Measurements from ENCODE around the gene DLGAP4. TPM values are rescaled to one million over a fixed set of nuclear protein-coding genes. Genes with fewer than 3 reads are reported as not detected.

DLGAP4 gene
- polyA plus RNA-seq, 4 donors, result 24.3 to 37.9 (median 28.3) TPM

GRCh38 chr20:36361406-36361805 lies 55.3 kb downstream of the DLGAP4 start:
- FAIRE-seq, result no peak
- 60 to 71% (median 70%) methylated on average over 9 of the region's 9 CpGs for WGBS, 3 donors
- no peak overlapping the region for H3K27ac ChIP-seq (ENCODE audit: low read depth in 1 of 3, low read length in 2 of 3)

DNA sequence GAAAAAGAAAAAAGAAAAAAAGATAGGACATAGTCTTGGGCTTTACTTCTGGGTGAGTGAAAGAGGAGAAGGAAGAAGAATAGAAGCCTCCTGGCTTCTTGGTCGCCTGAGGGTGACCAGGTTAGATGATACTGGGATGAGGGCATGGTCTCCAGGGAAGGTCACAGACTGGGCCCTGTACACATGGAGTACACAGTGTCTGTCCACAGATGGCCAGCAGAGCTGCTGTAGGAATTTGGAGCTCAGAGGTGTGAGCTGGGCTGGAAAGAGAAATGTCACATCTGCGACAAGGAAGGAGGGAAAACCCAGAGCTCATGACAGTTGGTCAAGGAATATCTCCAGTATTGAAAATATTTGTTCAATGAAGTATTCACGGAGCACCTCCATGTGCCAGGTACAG lies 56.1 kb downstream of the DLGAP4 start:
- Histone ChIP-seq H3K36me3 (ENCODE audit: control insufficient read depth in 3 of 3, insufficient read depth in 2 of 3, low read depth in 1 of 3, low read length in 3 of 3) (no peaks in the 10 kb centered on the region), H3K27me3 (ENCODE audit: control insufficient read depth in 3 of 3, insufficient read depth in 3 of 3, low read length in 3 of 3) (peaks cover 0 to 5% (median 0%) of the 10 kb centered on the region in 3 donors), H3K4me1 (ENCODE audit: control insufficient read depth in 3 of 3, insufficient read depth in 2 of 3, low read depth in 1 of 3, low read length in 2 of 3) (no peaks in the 10 kb centered on the region), H3K9me3 (ENCODE audit: control insufficient read depth in 2 of 2, insufficient read depth in 1 of 2, low read depth in 1 of 2, low read length in 1 of 2) (no peaks in the 10 kb centered on the region), H3K4me3 (ENCODE audit: low read depth in 1 of 3, low read length in 3 of 3) (no peak overlapping the region), H3K27ac (ENCODE audit: low read depth in 1 of 3, low read length in 2 of 3) (no peak overlapping the region)
- WGBS, 3 donors, result 65 to 79% (median 73%) methylated on average over 3 of the region's 3 CpGs
- DNase-seq, result no peak
- FAIRE-seq, result no peak

More at GRCh38 chr20:36361406-36361805, 55.3 kb downstream of the DLGAP4 start:
- no peaks in the 10 kb centered on the region for H3K9me3 ChIP-seq (ENCODE audit: control insufficient read depth in 2 of 2, insufficient read depth in 1 of 2, low read depth in 1 of 2, low read length in 1 of 2)
- H3K4me3 ChIP-seq (ENCODE audit: low read depth in 1 of 3, low read length in 3 of 3), result no peak overlapping the region
- H3K4me1 ChIP-seq (ENCODE audit: control insufficient read depth in 3 of 3, insufficient read depth in 2 of 3, low read depth in 1 of 3, low read length in 2 of 3), result no peaks in the 10 kb centered on the region
- DNase-seq, result no peak
- H3K27me3 ChIP-seq (ENCODE audit: control insufficient read depth in 3 of 3, insufficient read depth in 3 of 3, low read length in 3 of 3), result peaks cover 0 to 2% (median 0%) of the 10 kb centered on the region in 3 donors
- H3K36me3 ChIP-seq (ENCODE audit: control insufficient read depth in 3 of 3, insufficient read depth in 2 of 3, low read depth in 1 of 3, low read length in 3 of 3), result no peaks in the 10 kb centered on the region

- no peaks in the 10 kb centered on the region for H3K9me3 ChIP-seq (ENCODE audit: control insufficient read depth in 2 of 2, insufficient read depth in 1 of 2, low read depth in 1 of 2, low read length in 1 of 2)
- DNase-seq, result no peak
- no peaks in the 10 kb centered on the region for H3K4me1 ChIP-seq (ENCODE audit: control insufficient read depth in 3 of 3, insufficient read depth in 2 of 3, low read depth in 1 of 3, low read length in 2 of 3)
- H3K27me3 ChIP-seq (ENCODE audit: control insufficient read depth in 3 of 3, insufficient read depth in 3 of 3, low read length in 3 of 3), result peaks cover 0 to 5% (median 0%) of the 10 kb centered on the region in 3 donors
- FAIRE-seq, result no peak
- H3K4me3 ChIP-seq (ENCODE audit: low read depth in 1 of 3, low read length in 3 of 3), result no peak overlapping the region
- H3K36me3 ChIP-seq (ENCODE audit: control insufficient read depth in 3 of 3, insufficient read depth in 2 of 3, low read depth in 1 of 3, low read length in 3 of 3), result no peaks in the 10 kb centered on the region
- 69 to 76% (median 70%) methylated on average over 9 of the region's 9 CpGs for WGBS, 3 donors
- H3K27ac ChIP-seq (ENCODE audit: low read depth in 1 of 3, low read length in 2 of 3), result no peak overlapping the region
Observed at GRCh38 chr20:36362978-36363713, 57.0 kb downstream of the DLGAP4 start.

DNA sequence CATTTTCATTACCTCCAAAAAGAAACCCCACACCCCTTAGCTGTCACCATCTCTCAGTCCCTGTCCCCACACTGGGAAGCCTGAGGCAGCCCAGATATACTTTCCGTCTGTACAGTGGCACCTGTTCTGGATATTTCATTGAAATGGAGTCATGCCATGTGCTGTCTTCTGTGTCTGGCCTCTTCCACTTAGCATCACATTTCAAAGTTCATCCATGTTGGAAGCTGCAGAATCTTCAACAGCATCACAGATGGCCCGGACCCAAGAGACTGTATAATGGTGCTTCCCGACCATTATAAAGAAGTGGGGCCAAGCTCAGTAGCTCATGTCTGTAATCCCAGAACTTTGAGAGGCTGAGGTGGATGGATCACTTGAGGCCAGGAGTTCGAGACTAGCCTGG lies 58.4 kb downstream of the DLGAP4 start:
- DNase-seq, result no peak
- Histone ChIP-seq H3K4me3 (ENCODE audit: low read depth in 1 of 3, low read length in 3 of 3) (no peak overlapping the region), H3K27ac (ENCODE audit: low read depth in 1 of 3, low read length in 2 of 3) (no peak overlapping the region), H3K27me3 (ENCODE audit: control insufficient read depth in 3 of 3, insufficient read depth in 3 of 3, low read length in 3 of 3) (peaks cover 0 to 5% (median 0%) of the 10 kb centered on the region in 3 donors), H3K9me3 (ENCODE audit: control insufficient read depth in 2 of 2, insufficient read depth in 1 of 2, low read depth in 1 of 2, low read length in 1 of 2) (no peaks in the 10 kb centered on the region), H3K4me1 (ENCODE audit: control insufficient read depth in 3 of 3, insufficient read depth in 2 of 3, low read depth in 1 of 3, low read length in 2 of 3) (no peaks in the 10 kb centered on the region), H3K36me3 (ENCODE audit: control insufficient read depth in 3 of 3, insufficient read depth in 2 of 3, low read depth in 1 of 3, low read length in 3 of 3) (no peaks in the 10 kb centered on the region)
- no peak for FAIRE-seq
- 44 to 70% (median 59%) methylated on average over 4 of the region's 4 CpGs for WGBS, 3 donors

DNA sequence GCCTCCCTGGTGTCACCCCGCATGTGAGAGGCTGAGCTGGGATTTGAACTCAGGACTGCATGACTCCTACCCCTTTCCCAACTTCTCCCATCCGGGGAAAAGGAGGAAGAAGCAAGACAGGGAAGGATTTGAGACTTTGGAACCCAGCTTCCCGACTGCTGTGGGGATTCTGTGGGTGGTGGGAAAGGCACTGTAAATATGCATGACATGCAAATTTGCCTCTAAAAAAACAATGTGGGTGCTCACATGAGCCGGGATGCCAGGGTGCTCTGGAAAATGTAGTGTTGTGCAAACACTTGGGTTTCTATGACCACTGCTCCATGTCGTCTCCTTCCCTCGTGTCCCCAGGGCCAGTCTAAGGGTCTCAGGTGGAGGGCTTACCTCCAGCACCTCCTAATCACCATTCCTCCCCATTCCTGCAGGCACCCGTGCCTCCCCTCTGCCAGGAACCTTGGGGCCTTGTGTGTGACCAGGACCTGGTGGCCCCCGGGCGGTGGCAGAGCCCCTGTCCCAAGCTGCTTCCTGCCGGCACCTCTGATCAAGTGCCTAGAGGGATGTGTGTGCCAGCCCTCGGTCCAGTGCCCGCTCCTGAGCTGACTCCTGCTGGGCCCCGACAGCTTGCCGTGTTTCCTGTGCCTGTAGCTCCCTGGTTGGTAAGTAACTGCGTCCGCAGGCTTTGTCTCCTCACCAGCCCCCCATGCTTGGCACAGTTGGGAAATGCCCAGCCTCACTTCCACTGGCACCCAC lies 60.7 kb downstream of the DLGAP4 start:
- Histone ChIP-seq H3K9me3 (ENCODE audit: control insufficient read depth in 2 of 2, insufficient read depth in 1 of 2, low read depth in 1 of 2, low read length in 1 of 2) (no peaks in the 10 kb centered on the region), H3K27me3 (ENCODE audit: control insufficient read depth in 3 of 3, insufficient read depth in 3 of 3, low read length in 3 of 3) (peaks cover 0 to 5% (median 0%) of the 10 kb centered on the region in 3 donors), H3K36me3 (ENCODE audit: control insufficient read depth in 3 of 3, insufficient read depth in 2 of 3, low read depth in 1 of 3, low read length in 3 of 3) (no peaks in the 10 kb centered on the region), H3K27ac (ENCODE audit: low read depth in 1 of 3, low read length in 2 of 3) (no peak overlapping the region), H3K4me1 (ENCODE audit: control insufficient read depth in 3 of 3, insufficient read depth in 2 of 3, low read depth in 1 of 3, low read length in 2 of 3) (no peaks in the 10 kb centered on the region), H3K4me3 (ENCODE audit: low read depth in 1 of 3, low read length in 3 of 3) (no peak overlapping the region)
- DNase-seq (no peak), FAIRE-seq (no peak)
- 70 to 81% (median 75%) methylated on average over 16 of the region's 16 CpGs for WGBS, 3 donors

- no peak overlapping the region for H3K27ac ChIP-seq (ENCODE audit: low read depth in 1 of 3, low read length in 2 of 3)
- no peaks in the 10 kb centered on the region for H3K4me1 ChIP-seq (ENCODE audit: control insufficient read depth in 3 of 3, insufficient read depth in 2 of 3, low read depth in 1 of 3, low read length in 2 of 3)
- H3K4me3 ChIP-seq (ENCODE audit: low read depth in 1 of 3, low read length in 3 of 3), result no peak overlapping the region
- H3K9me3 ChIP-seq (ENCODE audit: control insufficient read depth in 2 of 2, insufficient read depth in 1 of 2, low read depth in 1 of 2, low read length in 1 of 2), result no peaks in the 10 kb centered on the region
- 75 to 97% (median 92%) methylated on average over 3 to 4 of the region's 4 CpGs for WGBS, 3 donors
- peaks cover 0 to 5% (median 0%) of the 10 kb centered on the region in 3 donors for H3K27me3 ChIP-seq (ENCODE audit: control insufficient read depth in 3 of 3, insufficient read depth in 3 of 3, low read length in 3 of 3)
- FAIRE-seq (no peak), DNase-seq (no peak)
- no peaks in the 10 kb centered on the region for H3K36me3 ChIP-seq (ENCODE audit: control insufficient read depth in 3 of 3, insufficient read depth in 2 of 3, low read depth in 1 of 3, low read length in 3 of 3)
Observed at GRCh38 chr20:36367370-36367745, 61.2 kb downstream of the DLGAP4 start.

DNA sequence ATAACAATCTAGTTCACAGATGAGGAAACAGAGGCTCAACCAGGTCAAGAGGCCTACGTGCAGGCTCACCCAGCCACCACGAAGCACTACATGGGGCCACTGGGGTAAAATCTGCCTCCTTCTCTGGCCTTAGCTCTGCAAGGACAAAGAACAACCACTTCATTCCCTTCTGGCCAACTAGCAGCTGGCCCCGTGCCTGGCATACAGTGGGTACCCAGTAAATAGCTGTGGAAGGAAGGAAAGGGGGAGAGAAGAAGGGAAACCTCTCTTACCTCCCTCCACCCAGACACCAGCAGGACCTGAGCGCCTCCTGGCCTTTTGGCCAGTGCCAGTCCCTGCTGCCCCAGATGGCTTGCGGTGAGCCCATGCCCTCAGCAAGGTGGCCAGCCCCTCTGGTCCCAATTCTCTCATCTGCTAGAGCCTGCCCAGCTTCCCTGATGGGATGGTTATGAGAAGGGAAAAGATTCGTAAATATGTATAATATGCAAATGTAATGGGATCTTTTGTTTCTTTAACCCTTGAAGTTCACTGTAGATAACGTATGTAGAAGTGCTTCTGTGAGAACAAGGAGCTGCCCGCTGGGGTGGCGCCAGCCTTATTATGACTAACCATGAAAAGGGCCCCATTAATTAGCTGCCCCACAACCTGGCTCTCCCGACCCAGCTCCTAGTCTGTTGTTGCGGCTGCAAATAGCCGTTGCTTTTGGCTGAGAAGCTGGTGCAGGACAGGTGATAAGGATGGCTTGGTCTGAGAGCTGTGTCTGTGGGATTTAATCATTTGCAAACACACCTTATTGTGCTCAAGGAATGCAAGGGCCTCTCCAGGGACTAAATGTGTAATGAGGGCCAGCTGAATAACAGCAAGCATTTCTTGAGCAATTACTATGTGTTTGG lies 62.0 kb downstream of the DLGAP4 start:
- H3K9me3 ChIP-seq (ENCODE audit: control insufficient read depth in 2 of 2, insufficient read depth in 1 of 2, low read depth in 1 of 2, low read length in 1 of 2), result no peaks in the 10 kb centered on the region
- WGBS, 3 donors, result 30 to 50% (median 46%) methylated on average over 12 of the region's 12 CpGs
- FAIRE-seq (no peak), DNase-seq (no peak)
- H3K27ac ChIP-seq (ENCODE audit: low read depth in 1 of 3, low read length in 2 of 3), result no peak overlapping the region
- no peaks in the 10 kb centered on the region for H3K4me1 ChIP-seq (ENCODE audit: control insufficient read depth in 3 of 3, insufficient read depth in 2 of 3, low read depth in 1 of 3, low read length in 2 of 3)
- H3K4me3 ChIP-seq (ENCODE audit: low read depth in 1 of 3, low read length in 3 of 3), result no peak overlapping the region
- H3K36me3 ChIP-seq (ENCODE audit: control insufficient read depth in 3 of 3, insufficient read depth in 2 of 3, low read depth in 1 of 3, low read length in 3 of 3), result no peaks in the 10 kb centered on the region
- peaks cover 0 to 5% (median 0%) of the 10 kb centered on the region in 3 donors for H3K27me3 ChIP-seq (ENCODE audit: control insufficient read depth in 3 of 3, insufficient read depth in 3 of 3, low read length in 3 of 3)

GRCh38 chr20:36368869-36369268 lies 62.7 kb downstream of the DLGAP4 start:
- Histone ChIP-seq H3K36me3 (ENCODE audit: control insufficient read depth in 3 of 3, insufficient read depth in 2 of 3, low read depth in 1 of 3, low read length in 3 of 3) (no peaks in the 10 kb centered on the region), H3K27me3 (ENCODE audit: control insufficient read depth in 3 of 3, insufficient read depth in 3 of 3, low read length in 3 of 3) (peaks cover 0 to 3% (median 0%) of the 10 kb centered on the region in 3 donors), H3K27ac (ENCODE audit: low read depth in 1 of 3, low read length in 2 of 3) (no peak overlapping the region), H3K4me3 (ENCODE audit: low read depth in 1 of 3, low read length in 3 of 3) (no peak overlapping the region), H3K4me1 (ENCODE audit: control insufficient read depth in 3 of 3, insufficient read depth in 2 of 3, low read depth in 1 of 3, low read length in 2 of 3) (no peaks in the 10 kb centered on the region), H3K9me3 (ENCODE audit: control insufficient read depth in 2 of 2, insufficient read depth in 1 of 2, low read depth in 1 of 2, low read length in 1 of 2) (no peaks in the 10 kb centered on the region)
- 82 to 85% (median 84%) methylated on average over 14 of the region's 14 CpGs for WGBS, 3 donors
- no peak for FAIRE-seq
- DNase-seq, result no peak
